OCI-LY7 (cell line): ENCODE results near the gene SELENOS. TPM values are rescaled to one million over a fixed set of nuclear protein-coding genes. Genes with fewer than 3 reads are reported as not detected.

Experiments
- BruUV-seq: library from RNA; stranded (reverse); fragments of 400-500 nt; replicated peaks from 2 replicates; lab custom pipeline; 2021; lab: Mats Ljungman, UMichigan
- CTCF ChIA-PET: fragments of 300-600 bp; sonication (Branson Sonifier 250); formaldehyde crosslinking; loops from one replicate; lab custom pipeline; 2022; ENCODE audit warnings: antibody characterized with exemption; ENCODE audit not compliant: unreplicated experiment; lab: Charles Lee
- POLR2A ChIA-PET: fragments of 300-600 bp; sonication (Branson Sonifier 250); formaldehyde crosslinking; loops from one replicate; lab custom pipeline; 2022; ENCODE audit warnings: antibody characterized with exemption; lab: Charles Lee
- DNase-seq: peaks from one replicate; pipeline ENCODE4 v3.0.0-alpha.2; 2015; ENCODE audit warnings: low spot score
- H2AFZ ChIP-seq: fragments of 200-600 bp; sonication (generic), shearing (Covaris generic); 2 replicates; pipeline ENCODE4 v1.6.1; 2014; ENCODE audit warnings: mild to moderate bottlenecking, antibody characterized with exemption, low read length, moderate library complexity
- H3K27ac ChIP-seq: fragments of 200-600 bp; sonication (generic); 2 replicates; pipeline ENCODE4 v1.5.1; 2014; ENCODE audit warnings: mixed run types, low read depth, mild to moderate bottlenecking, moderate library complexity, low read length, inconsistent platforms; ENCODE audit not compliant: poor library complexity, severe bottlenecking
- H3K36me3 ChIP-seq: fragments of 200-600 bp; sonication (generic); 2 replicates; pipeline ENCODE4 v1.6.1; 2014; ENCODE audit warnings: mild to moderate bottlenecking, antibody characterized with exemption, low read length, moderate library complexity, mixed read lengths; ENCODE audit not compliant: insufficient read depth
- H3K4me1 ChIP-seq: fragments of 200-600 bp; sonication (generic); 2 replicates; pipeline ENCODE4 v1.5.1; 2014; ENCODE audit warnings: mild to moderate bottlenecking, low read length; ENCODE audit not compliant: insufficient read depth, poor library complexity, severe bottlenecking
- H3K4me2 ChIP-seq: fragments of 200-600 bp; sonication (generic); 2 replicates; pipeline ENCODE4 v1.6.1; 2014; ENCODE audit warnings: mild to moderate bottlenecking, low read length
- H3K4me3 ChIP-seq: fragments of 200-600 bp; sonication (generic); 2 replicates; pipeline ENCODE4 v1.5.1; 2014; ENCODE audit warnings: mild to moderate bottlenecking, low read depth, low read length; ENCODE audit not compliant: poor library complexity, severe bottlenecking
- H3K79me2 ChIP-seq: fragments of 200-600 bp; sonication (generic); 2 replicates; pipeline ENCODE4 v1.6.1; 2016; ENCODE audit warnings: low read depth, mild to moderate bottlenecking, low read length, moderate library complexity, mixed read lengths; ENCODE audit not compliant: insufficient read depth
- H3K9me2 ChIP-seq: fragments of 200-600 bp; sonication (generic); 2 replicates; pipeline ENCODE4 v1.6.1; 2016; ENCODE audit warnings: mild to moderate bottlenecking, low read length, mixed read lengths; ENCODE audit not compliant: insufficient read depth
- H3K9me3 ChIP-seq: fragments of 200-600 bp; sonication (generic); 2 replicates; pipeline ENCODE4 v1.6.1; 2014; ENCODE audit warnings: mild to moderate bottlenecking, mixed run types, low read length, mixed read lengths
- H4K20me1 ChIP-seq: fragments of 200-600 bp; sonication (generic); 2 replicates; pipeline ENCODE4 v1.6.1; 2014; ENCODE audit warnings: mild to moderate bottlenecking, antibody characterized with exemption, low read length, moderate library complexity, mixed read lengths; ENCODE audit not compliant: insufficient read depth
- CTCF ChIP-seq: fragments of 200-600 bp; sonication (generic); conservative IDR thresholded peaks from 2 replicates; pipeline ENCODE4 v1.5.1; 2014; ENCODE audit warnings: mild to moderate bottlenecking, antibody characterized with exemption, low read length, moderate library complexity, mixed read lengths
- EZH2phosphoT487 ChIP-seq: fragments of 200-600 bp; sonication (generic); IDR thresholded peaks from 2 replicates; pipeline ENCODE4 v1.6.1; 2018; ENCODE audit warnings: low read depth, borderline replicate concordance, mild to moderate bottlenecking, mixed run types, antibody characterized with exemption, low read length, moderate library complexity, mixed read lengths
- intact Hi-C: fragments of 100-400 bp; cut with micrococcal nuclease; formaldehyde crosslinking; loops from one replicate; pipeline ENCODE4 v1.10.0; 2022; ENCODE audit not compliant: unreplicated experiment
- total RNA-seq, 2 experiments: library from RNA; depleted of rRNA in 1 of 2; stranded (reverse); fragments of >200 nt in 1 of 2; shearing (Covaris generic) in 1 of 2; gene quantifications; 2 replicates each; pipeline ENCODE4 v1.2.3, GENCODE V29; 2014 to 2022

SELENOS gene
- total RNA-seq, 2 experiments from 2014 or later = 29.1 to 36.1 TPM

- Histone ChIP-seq H3K36me3 (no peaks in the 10 kb centered on the region), H3K4me2 (no peak overlapping the region), H3K9me2 (no peaks in the 10 kb centered on the region), H3K79me2 (no peaks in the 10 kb centered on the region), H3K4me1 (peaks cover 7% of the 10 kb centered on the region), H3K9me3 (no peaks in the 10 kb centered on the region), H3K27ac (no peak overlapping the region), H2AFZ (no peak overlapping the region), H3K4me3 (no peak overlapping the region), H4K20me1 (no peaks in the 10 kb centered on the region)
- BruUV-seq = no TSS peak
- DNase-seq = no peak
- TF ChIP-seq CTCF (no peak), EZH2phosphoT487 (no peak)
- ChIA-PET POLR2A (no interaction called here), CTCF (no interaction called here)
- intact Hi-C loops = loop anchor here (10.0 kb wide), 1 partner anchor 198 kb away; no protein-coding TSS in a partner anchor
Measured at GRCh38 chr15:101306341-101307047, 29.2 kb upstream of the SELENOS start.

- no peaks in the 10 kb centered on the region for H3K36me3 ChIP-seq
- H3K9me3 ChIP-seq = no peaks in the 10 kb centered on the region
- no TSS peak for BruUV-seq
- TF ChIP-seq CTCF (no peak), EZH2phosphoT487 (no peak)
- ChIA-PET POLR2A (interaction anchor here (0.6 kb wide), 1 partner anchor 246 kb away, joined by 4 read pairs; no protein-coding TSS in a partner anchor), CTCF (no interaction called here)
- no peak for DNase-seq
- no peak overlapping the region for H3K27ac ChIP-seq
- H3K9me2 ChIP-seq = no peaks in the 10 kb centered on the region
- peaks cover 7% of the 10 kb centered on the region for H3K4me1 ChIP-seq
- H3K4me3 ChIP-seq = no peak overlapping the region
- H3K4me2 ChIP-seq = no peak overlapping the region
- no peak overlapping the region for H2AFZ ChIP-seq
- H3K79me2 ChIP-seq = no peaks in the 10 kb centered on the region
- intact Hi-C loops = loop anchor here (10.0 kb wide), 1 partner anchor 199 kb away; no protein-coding TSS in a partner anchor
- H4K20me1 ChIP-seq = no peaks in the 10 kb centered on the region
Measured at GRCh38 chr15:101305820-101306255, 28.6 kb upstream of the SELENOS start.

- CTCF ChIA-PET = interaction anchor here (0.6 to 1.0 kb wide), 2 partner anchors 351 to 1313 kb away, joined by 3 to 5 read pairs; no protein-coding TSS in a partner anchor
Measured at GRCh38 chr15:101303408-101303807, 26.1 kb upstream of the SELENOS start.

More at GRCh38 chr15:101303408-101303807, 26.1 kb upstream of the SELENOS start:
- Histone ChIP-seq H3K9me3 (no peaks in the 10 kb centered on the region), H3K9me2 (no peaks in the 10 kb centered on the region), H3K36me3 (no peaks in the 10 kb centered on the region), H3K27ac (no peak overlapping the region), H2AFZ (no peak overlapping the region), H3K4me3 (no peak overlapping the region), H3K79me2 (no peaks in the 10 kb centered on the region), H3K4me1 (peaks cover 7% of the 10 kb centered on the region), H4K20me1 (no peaks in the 10 kb centered on the region), H3K4me2 (no peak overlapping the region)
- DNase-seq = no peak
- TF ChIP-seq CTCF = no peak
- TF ChIP-seq EZH2phosphoT487 = no peak
- BruUV-seq = no TSS peak
- intact Hi-C loops = loop anchor here (10.0 kb wide), 1 partner anchor 201 kb away; no protein-coding TSS in a partner anchor
- POLR2A ChIA-PET = interaction anchor here (0.7 kb wide), 1 partner anchor 357 kb away, joined by 3 read pairs; no protein-coding TSS in a partner anchor
